PC-3 (cell line): ENCODE measurements around the gene MAP2K7. TPM values are rescaled to one million over a fixed set of nuclear protein-coding genes. Genes with fewer than 3 reads are reported as not detected.
A peak's percentile ranks its signal among the peaks of the same experiment; 100 is the strongest.

Source experiments
- ATAC-seq: fragments of 200-7000 bp; cut with Tn5 transposase; 2 replicates; pipeline ENCODE4 v1.9.1; 2020; ENCODE audit warnings: mild to moderate bottlenecking, moderate library complexity
- Bru-seq: library from RNA; stranded (reverse); fragments of 400-500 nt; gene quantifications from one replicate; lab custom pipeline; 2021; lab: Mats Ljungman, UMichigan
- BruChase-seq, 2 experiments: library from RNA; stranded (reverse); fragments of 400-500 nt; gene quantifications; one replicate each; lab custom pipeline; 2021; lab: Mats Ljungman, UMichigan
- BruUV-seq: library from RNA; stranded (reverse); fragments of 400-500 nt; replicated peaks from 2 replicates; lab custom pipeline; 2021; lab: Mats Ljungman, UMichigan
- CTCF ChIA-PET: fragments of 300-600 bp; sonication (Branson Sonifier 250); formaldehyde crosslinking; loops from one replicate; lab custom pipeline; 2022; ENCODE audit warnings: antibody characterized with exemption; lab: Charles Lee
- POLR2A ChIA-PET: fragments of 300-600 bp; sonication (Branson Sonifier 250); formaldehyde crosslinking; loops from one replicate; lab custom pipeline; 2022; ENCODE audit warnings: antibody characterized with exemption; ENCODE audit not compliant: unreplicated experiment; lab: Charles Lee
- DNase-seq: peaks from one replicate; pipeline ENCODE4 v3.0.0-alpha.2; 2015
- H2AFZ ChIP-seq: fragments of 300-600 bp; sonication (generic); 2 replicates; pipeline ENCODE4 v1.6.0; 2016; ENCODE audit warnings: antibody characterized with exemption, low read length
- H3F3A ChIP-seq: fragments of 300-600 bp; sonication (generic); one replicate; pipeline ENCODE4 v1.6.0; 2017; ENCODE audit warnings: antibody characterized with exemption, low read length, control low read depth, mild to moderate bottlenecking; ENCODE audit not compliant: unreplicated experiment
- H3K27ac ChIP-seq: fragments of 300-600 bp; sonication (generic); 2 replicates; pipeline ENCODE4 v1.5.1; 2016; ENCODE audit warnings: mild to moderate bottlenecking, low read length
- H3K27me3 ChIP-seq: fragments of 300-600 bp; sonication (generic); 2 replicates; pipeline ENCODE4 v1.6.1; 2016; ENCODE audit warnings: low read length, mixed read lengths
- H3K36me3 ChIP-seq: fragments of 300-600 bp; sonication (generic); 2 replicates; pipeline ENCODE4 v1.6.1; 2016; ENCODE audit warnings: low read depth, mixed run types, low read length, mixed read lengths
- H3K4me1 ChIP-seq: fragments of 300-600 bp; sonication (generic); 2 replicates; pipeline ENCODE4 v1.5.1; 2016; ENCODE audit warnings: low read length; ENCODE audit not compliant: insufficient read depth
- H3K4me2 ChIP-seq: fragments of 300-600 bp; sonication (generic); 2 replicates; pipeline ENCODE4 v1.6.0; 2016; ENCODE audit warnings: low read length
- H3K4me3 ChIP-seq: fragments of 300-600 bp; sonication (generic); 2 replicates; pipeline ENCODE4 v1.5.1; 2016; ENCODE audit warnings: mild to moderate bottlenecking, low read length, mixed read lengths
- H3K79me2 ChIP-seq: fragments of 300-600 bp; sonication (generic); 2 replicates; pipeline ENCODE4 v1.6.1; 2017; ENCODE audit warnings: low read length, mixed read lengths
- H3K9ac ChIP-seq: fragments of 300-600 bp; sonication (generic); 2 replicates; pipeline ENCODE4 v1.6.0; 2016; ENCODE audit warnings: mild to moderate bottlenecking, low read length
- H3K9me2 ChIP-seq: fragments of 300-600 bp; sonication (generic); replicated peaks from 2 replicates; pipeline ENCODE4 v1.6.1; 2016; ENCODE audit warnings: mixed run types, low read length, mixed read lengths
- H3K9me3 ChIP-seq: fragments of 300-600 bp; sonication (generic); 2 replicates; pipeline ENCODE4 v1.6.1; 2016; ENCODE audit warnings: low read length, mixed read lengths
- H4K20me1 ChIP-seq: fragments of 300-600 bp; sonication (generic); 2 replicates; pipeline ENCODE4 v1.6.1; 2016; ENCODE audit warnings: low read length, mixed read lengths
- CTCF ChIP-seq: fragments of 300-600 bp; sonication (generic); conservative IDR thresholded peaks from 2 replicates; pipeline ENCODE4 v1.5.1; 2017; ENCODE audit warnings: antibody characterized with exemption, low read depth, mild to moderate bottlenecking, low read length
- EZH2 ChIP-seq: fragments of 300-600 bp; sonication (generic); IDR thresholded peaks from one replicate; pipeline ENCODE4 v1.6.1; 2017; ENCODE audit warnings: antibody characterized with exemption, mild to moderate bottlenecking, low read length; ENCODE audit not compliant: unreplicated experiment
- EZH2phosphoT487 ChIP-seq: fragments of 300-600 bp; sonication (generic); IDR thresholded peaks from 2 replicates; pipeline ENCODE4 v1.6.1; 2018; ENCODE audit warnings: mild to moderate bottlenecking, antibody characterized with exemption, low read length, borderline replicate concordance
- intact Hi-C: fragments of 100-400 bp; cut with micrococcal nuclease; formaldehyde crosslinking; loops from 2 replicates; pipeline ENCODE4 v1.9.0; 2023
- long read RNA-seq: library from polyadenylated mRNA; unstranded; transcript quantifications from one replicate; pipeline ENCODE4 v2.0.0, GENCODE V29; 2021; ENCODE audit not compliant: unreplicated experiment
- total RNA-seq: library from RNA; depleted of rRNA; stranded (reverse); fragments of >200 nt; gene quantifications from 2 replicates; pipeline ENCODE4 v1.2.3, GENCODE V29; 2014; rRNA removed

Gene MAP2K7
- 39.3 and 40.5 TPM in 2 replicates for total RNA-seq
- Bru-seq, nascent RNA = percentile 85 among the genes with signal in this experiment
- BruChase-seq, experiment 1, labeled RNA remaining after a 6-hour chase = percentile 96 among the genes with signal in this experiment
- BruChase-seq, experiment 2, labeled RNA remaining after a 2-hour chase = percentile 95 among the genes with signal in this experiment
- long read RNA-seq, partial matches to known transcripts = 63 of 94 reads
- long read RNA-seq, other reads (novel, unspliced or antisense) = 25 of 94 reads

GRCh38 chr19:7903244-7904073, at the start of gene MAP2K7:
Gene MAP2K7, plus strand, starts transcription at chr19:7903877. Its CDS starts 68 bp downstream, at chr19:7903945.
- H3K4me2 ChIP-seq = peak within 1 kb of the TSS; percentile 98
- no TSS peak for BruUV-seq
- peaks cover 52% of the 10 kb centered on the region for H3K79me2 ChIP-seq
- intact Hi-C loops = loop anchor here (1.0 to 5.0 kb wide), 5 partner anchors 15 to 624 kb away; partner anchors contain the start of genes LRRC8E and SNAPC2
- H3K9ac ChIP-seq = peak within 1 kb of the TSS; percentile 89
- H3K4me1 ChIP-seq = peaks cover 20% of the 10 kb centered on the region
- no peaks in the 10 kb centered on the region for H3K27me3 ChIP-seq
- POLR2A ChIA-PET = interaction anchor here (0.6 to 1.0 kb wide), 5 partner anchors 8 to 34 kb away, joined by 3 to 5 read pairs (median 3); no protein-coding TSS in a partner anchor
- H3K9me3 ChIP-seq = no peaks in the 10 kb centered on the region
- H2AFZ ChIP-seq = peak within 1 kb of the TSS; percentile 77
- CTCF ChIA-PET = interaction anchor here (0.5 to 2.0 kb wide), 6 partner anchors 12 to 335 kb away, joined by 3 to 23 read pairs (median 6); partner anchors contain the start of gene SNAPC2
- TF ChIP-seq EZH2phosphoT487 (no peak), EZH2 (no peak), CTCF (peak; percentile 82)
- DNase-seq (peak; percentile 100), ATAC-seq (peak; percentile 83)
- H3K9me2 ChIP-seq = no peaks in the 10 kb centered on the region
- H3K27ac ChIP-seq = peak within 1 kb of the TSS; percentile 65
- peaks cover 8% of the 10 kb centered on the region for H3K36me3 ChIP-seq
- H3F3A ChIP-seq = peaks cover 11% of the 10 kb centered on the region
- 0 out of 2 replicates have a peak, but pooled peaks cover 3% of the 10 kb centered on the region for H4K20me1 ChIP-seq
- peak within 1 kb of the TSS; percentile 77 for H3K4me3 ChIP-seq

GRCh38 chr19:7855426-7856108, 48.1 kb upstream of the MAP2K7 start:
- no peak for TF ChIP-seq EZH2phosphoT487
- no peak for TF ChIP-seq CTCF
- TF ChIP-seq EZH2 = no peak
- CTCF ChIA-PET = no interaction called here
- no peak overlapping the region for H3K4me3 ChIP-seq
- no peaks in the 10 kb centered on the region for H3K9me3 ChIP-seq
- H3K36me3 ChIP-seq = no peaks in the 10 kb centered on the region
- H3K4me2 ChIP-seq = no peak overlapping the region
- ATAC-seq (no peak), DNase-seq (no peak)
- POLR2A ChIA-PET = no interaction called here
- no peak overlapping the region for H3K9ac ChIP-seq
- H4K20me1 ChIP-seq = no peaks in the 10 kb centered on the region
- no TSS peak for BruUV-seq
- H3K4me1 ChIP-seq = peaks cover 4% of the 10 kb centered on the region
- no peaks in the 10 kb centered on the region for H3K9me2 ChIP-seq
- H3F3A ChIP-seq = no peaks in the 10 kb centered on the region
- no peaks in the 10 kb centered on the region for H3K27me3 ChIP-seq
- no peak overlapping the region for H2AFZ ChIP-seq
- H3K79me2 ChIP-seq = no peaks in the 10 kb centered on the region
- no peak overlapping the region for H3K27ac ChIP-seq
- intact Hi-C loops = no loop called here
